PC-9 (cell line): ENCODE data around the gene ZNF518B.

Experiments
- CTCF ChIP-seq: fragments of 200-600 bp; sonication (generic); conservative IDR thresholded peaks from 2 replicates; pipeline ENCODE4 v1.6.1; 2017; ENCODE audit warnings: mixed run types, antibody characterized with exemption, mild to moderate bottlenecking, moderate library complexity
- EZH2 ChIP-seq: fragments of 200-600 bp; sonication (generic); IDR thresholded peaks from 2 replicates; pipeline ENCODE4 v1.8.0; 2017; ENCODE audit warnings: antibody characterized with exemption, low read depth

- no peak for TF ChIP-seq CTCF
- no peak for TF ChIP-seq EZH2
Measured at GRCh38 chr4:10416441-10416840, 40.8 kb downstream of the ZNF518B start.
